Mammary microvascular endothelial cell (primary cell): ENCODE data around the gene FZD7. TPM values are rescaled to one million over a fixed set of nuclear protein-coding genes. Genes with fewer than 3 reads are reported as not detected.

ENCODE experiments used
- total RNA-seq: library from RNA; depleted of rRNA; stranded (reverse); fragments of >200 nt; gene quantifications from 2 replicates; pipeline ENCODE4 v1.2.3, GENCODE V29; 2015

The FZD7 gene
- total RNA-seq, result 0.27 TPM in 1 of 2 replicates, not detected in the other

DNA sequence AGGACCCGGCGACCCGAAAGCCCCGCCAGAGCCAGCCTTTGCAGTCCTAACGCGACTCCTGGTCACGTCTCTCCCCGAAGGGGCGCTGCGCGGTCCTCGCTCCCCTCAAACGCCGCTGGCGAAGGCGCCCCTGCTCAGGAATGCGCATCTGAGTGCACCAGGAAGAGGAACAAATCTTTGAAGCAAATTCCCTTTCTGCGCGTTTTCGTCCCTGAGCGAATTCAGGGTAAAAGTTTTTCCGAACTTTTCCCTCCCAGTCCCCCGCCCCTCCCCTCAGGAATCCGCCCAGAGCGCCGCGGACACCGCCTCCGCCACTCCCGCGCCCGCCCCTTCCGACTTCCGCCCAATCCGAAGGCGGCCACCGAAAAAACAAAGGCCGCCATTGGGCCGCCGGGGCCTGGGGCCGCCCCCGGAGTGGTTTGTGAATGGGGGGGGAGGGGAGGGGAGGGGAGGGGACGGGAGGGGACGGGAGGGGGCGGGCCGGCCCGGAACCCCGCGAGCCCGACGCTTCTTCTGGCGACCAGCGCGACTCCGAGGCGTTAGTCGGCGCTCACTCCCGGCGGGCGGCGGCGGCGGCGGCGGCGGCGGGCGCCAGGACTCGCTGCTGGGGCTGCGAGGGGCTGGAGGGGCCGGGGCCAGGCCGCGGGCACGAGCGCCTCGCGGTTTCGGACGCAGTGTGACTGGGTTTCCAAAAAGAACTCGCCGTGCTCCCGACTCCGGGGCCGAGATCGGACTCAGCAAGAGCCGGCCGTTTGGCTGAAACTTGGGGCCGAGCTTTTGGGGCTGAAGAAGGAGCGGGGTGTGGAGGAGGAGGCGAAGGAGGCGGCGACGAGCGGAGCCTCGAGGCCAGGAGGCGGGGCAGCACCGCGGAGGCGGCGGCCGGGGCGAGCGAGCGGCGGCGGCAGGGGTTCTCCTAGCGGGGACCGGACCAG, at the start of gene FZD7:
TSS of gene FZD7 (plus strand) at position 539 of the 932 bp plus-strand sequence. CDS start 793 bp downstream, outside the sequence.

GRCh38 chr2:202072737-202073401, 39.2 kb downstream of the FZD7 start, which contains the start of gene KIAA2012:
Gene KIAA2012, plus strand, starts transcription at chr2:202073255. Its CDS starts 373 bp downstream, at chr2:202073628.

Other genes with a start within 250 kb of the FZD7 start
- gene CDK15, start 227.3 kb upstream of the FZD7 start, total RNA-seq, result 0.07 TPM in 1 of 2 replicates, not detected in the other
- not detected in 2 replicates for gene KIAA2012, start 39.4 kb downstream of the FZD7 start, total RNA-seq
- 96.6 and 107 TPM in 2 replicates for gene SUMO1, start 204.7 kb downstream of the FZD7 start, total RNA-seq
- gene NOP58, start 231.9 kb downstream of the FZD7 start, total RNA-seq, result 63.8 and 64.7 TPM in 2 replicates